ENCODE results near the gene TMTC2. TPM values are rescaled to one million over a fixed set of nuclear protein-coding genes. Genes with fewer than 3 reads are reported as not detected.
"Not testable (repeated sequence)": the region's sequence is repeated elsewhere in the genome, so short reads cannot be mapped to it uniquely, and the experiment has no call there.

The TMTC2 gene
- total RNA-seq, 4 donors from 2014 or later: 18.8 to 30.7 (median 21.0) TPM

GRCh38 chr12:82839796-82840195 lies 153.1 kb downstream of the TMTC2 start:
- DNase-seq: no peak
- no peaks in the 10 kb centered on the region for H3K36me3 ChIP-seq
- TF ChIP-seq POLR2A (IDR thresholded peaks at IDR 0.05) (no peak), CTCF (IDR thresholded peaks at IDR 0.05) (no peak)
- no peak overlapping the region for H3K4me3 ChIP-seq (replicated peaks in 1 of 3)
- no peaks in the 10 kb centered on the region for H3K4me1 ChIP-seq
- intact Hi-C loops (cut with DNase I): loop anchor here (5.0 kb wide), 1 partner anchor 1258 kb away; no protein-coding TSS in a partner anchor
- no peaks in the 10 kb centered on the region for H3K27me3 ChIP-seq
- no peak overlapping the region for H3K27ac ChIP-seq
- H3K9me3 ChIP-seq: no peaks in the 10 kb centered on the region
- WGBS, 2 donors: 94% methylated on average over 4 of the region's 4 CpGs

GRCh38 chr12:82841487-82841904 lies 154.8 kb downstream of the TMTC2 start:
- H3K27ac ChIP-seq: no peak overlapping the region
- 94% methylated on average over 7 of the region's 7 CpGs for WGBS, 2 donors

GRCh38 chr12:82842480-82842879 lies 155.8 kb downstream of the TMTC2 start:
- Histone ChIP-seq H3K4me1 (no peaks in the 10 kb centered on the region), H3K9me3 (no peaks in the 10 kb centered on the region), H3K4me3 (replicated peaks in 1 of 3) (no peak overlapping the region), H3K27ac (no peak overlapping the region), H3K36me3 (no peaks in the 10 kb centered on the region), H3K27me3 (no peaks in the 10 kb centered on the region)
- TF ChIP-seq POLR2A (IDR thresholded peaks at IDR 0.05) (no peak), CTCF (IDR thresholded peaks at IDR 0.05) (no peak)
- intact Hi-C loops (cut with DNase I): loop anchor here (5.0 kb wide), 1 partner anchor 1255 kb away; no protein-coding TSS in a partner anchor
- WGBS, 2 donors: 95 to 96% methylated on average over 3 of the region's 3 CpGs
- no peak for DNase-seq

More at GRCh38 chr12:82841487-82841904, 154.8 kb downstream of the TMTC2 start:
- Histone ChIP-seq H3K36me3 (no peaks in the 10 kb centered on the region), H3K4me1 (no peaks in the 10 kb centered on the region), H3K27me3 (no peaks in the 10 kb centered on the region), H3K4me3 (replicated peaks in 1 of 3) (no peak overlapping the region), H3K9me3 (no peaks in the 10 kb centered on the region)
- no peak for TF ChIP-seq CTCF (IDR thresholded peaks at IDR 0.05)
- TF ChIP-seq POLR2A (IDR thresholded peaks at IDR 0.05): no peak
- no peak for DNase-seq
- intact Hi-C loops (cut with DNase I): loop anchor here (5.0 kb wide), 1 partner anchor 1256 kb away; no protein-coding TSS in a partner anchor

- H3K27me3 ChIP-seq; H3K27ac ChIP-seq; DNase-seq; H3K36me3 ChIP-seq; intact Hi-C loops (cut with DNase I); H3K4me3 ChIP-seq (replicated peaks in 1 of 3); H3K9me3 ChIP-seq; H3K4me1 ChIP-seq: not testable (repeated sequence)
- 94 to 98% methylated on average over 7 of the region's 7 CpGs for WGBS, 2 donors
These were observed 158.4 kb downstream of the TMTC2 start for GRCh38 chr12:82845076-82845475.

- 93 to 97% methylated on average over 3 of the region's 3 CpGs for WGBS, 2 donors
- Histone ChIP-seq H3K9me3 (no peaks in the 10 kb centered on the region), H3K4me3 (replicated peaks in 1 of 3) (no peak overlapping the region), H3K27me3 (no peaks in the 10 kb centered on the region), H3K36me3 (no peaks in the 10 kb centered on the region), H3K27ac (no peak overlapping the region), H3K4me1 (no peaks in the 10 kb centered on the region)
- TF ChIP-seq CTCF (IDR thresholded peaks at IDR 0.05): no peak
- no peak for TF ChIP-seq POLR2A (IDR thresholded peaks at IDR 0.05)
- intact Hi-C loops (cut with DNase I): no loop called here
- no peak for DNase-seq
These were observed 162.1 kb downstream of the TMTC2 start for GRCh38 chr12:82848845-82849244.

GRCh38 chr12:82852529-82852928 lies 165.8 kb downstream of the TMTC2 start:
- no peak for DNase-seq
- no peaks in the 10 kb centered on the region for H3K9me3 ChIP-seq
- 91 to 92% methylated on average over 1 of the region's 1 CpG for WGBS, 2 donors
- no peaks in the 10 kb centered on the region for H3K4me1 ChIP-seq
- intact Hi-C loops (cut with DNase I): no loop called here
- no peak overlapping the region for H3K27ac ChIP-seq
- TF ChIP-seq CTCF (IDR thresholded peaks at IDR 0.05): no peak
- no peaks in the 10 kb centered on the region for H3K27me3 ChIP-seq
- H3K4me3 ChIP-seq (replicated peaks in 1 of 3): no peak overlapping the region
- no peaks in the 10 kb centered on the region for H3K36me3 ChIP-seq
